HEK293 (cell line): ENCODE data around the gene ITIH2.

Experiments used
- CTCF ChIA-PET: fragments of 350-600 bp; formaldehyde crosslinking; extraction: SDS; loops from one replicate; lab custom pipeline; 2021; ENCODE audit warnings: antibody characterized with exemption; lab: Yijun Ruan, JAX
- POLR2A ChIA-PET: fragments of 300-600 bp; formaldehyde crosslinking; extraction: SDS; loops from one replicate; lab custom pipeline; 2020; ENCODE audit warnings: antibody characterized with exemption, inconsistent platforms; lab: Yijun Ruan, JAX
- H3K27ac ChIP-seq: fragments of 200-500 bp; sonication (Bioruptor generic); 2 replicates; pipeline ENCODE4 v1.5.1; 2014; ENCODE audit warnings: low read depth, low read length, control low read depth, inconsistent platforms; ENCODE audit errors: extremely low read depth
- H3K36me3 ChIP-seq, 2 experiments: fragments of 200-500 bp in 1 of 2; sonication (Bioruptor generic) in 1 of 2; 1 replicate in 1 of 2; 2 replicates in 1 of 2; pipeline ENCODE4 v1.5.1; 2014 to 2017; ENCODE audit warnings: inconsistent platforms in 2 of 2, low read length in 2 of 2; ENCODE audit not compliant: control insufficient read depth in 2 of 2, insufficient read depth in 1 of 2
- H3K4me1 ChIP-seq: fragments of 200-500 bp; sonication (Bioruptor generic); 2 replicates; pipeline ENCODE4 v1.5.1; 2014; ENCODE audit warnings: mild to moderate bottlenecking, low read length, inconsistent platforms; ENCODE audit not compliant: control insufficient read depth, insufficient read depth
- H3K4me3 ChIP-seq: 2 replicates; pipeline ENCODE4 v1.5.1; 2011; ENCODE audit warnings: low read depth, mild to moderate bottlenecking, control low read depth, low read length, moderate library complexity
- H3K9me3 ChIP-seq: fragments of 200-500 bp; sonication (Bioruptor generic); 2 replicates; pipeline ENCODE4 v1.5.1; 2014; ENCODE audit warnings: low read depth, low read length, inconsistent platforms; ENCODE audit not compliant: control insufficient read depth, insufficient read depth
- EGR2 ChIP-seq: fragments of 450-650 bp; formaldehyde crosslinking; IDR thresholded peaks from 2 replicates; pipeline ENCODE4 v1.5.1; 2016; ENCODE audit warnings: low read depth, missing biosample characterization, missing genetic modification characterization
- GLIS1 ChIP-seq: fragments of 450-650 bp; formaldehyde crosslinking; IDR thresholded peaks from 2 replicates; pipeline ENCODE4 v1.5.1; 2016; ENCODE audit warnings: missing biosample characterization, missing genetic modification characterization
- SCRT1 ChIP-seq: fragments of 450-650 bp; formaldehyde crosslinking; IDR thresholded peaks from 2 replicates; pipeline ENCODE4 v1.5.1; 2016; ENCODE audit warnings: missing biosample characterization, missing genetic modification characterization, borderline replicate concordance
- SCRT2 ChIP-seq: fragments of 450-650 bp; formaldehyde crosslinking; IDR thresholded peaks from 2 replicates; pipeline ENCODE4 v1.5.1; 2016; ENCODE audit warnings: missing biosample characterization, missing genetic modification characterization
- ZFHX2 ChIP-seq: fragments of 450-650 bp; formaldehyde crosslinking; conservative IDR thresholded peaks from 2 replicates; pipeline ENCODE4 v1.5.1; 2016; ENCODE audit warnings: missing biosample characterization, missing genetic modification characterization
- ZFP3 ChIP-seq: fragments of 450-650 bp; formaldehyde crosslinking; IDR thresholded peaks from 2 replicates; pipeline ENCODE4 v1.5.1; 2016; ENCODE audit warnings: low read depth, missing biosample characterization, missing genetic modification characterization
- ZNF174 ChIP-seq: fragments of 450-650 bp; formaldehyde crosslinking; IDR thresholded peaks from 2 replicates; pipeline ENCODE4 v1.5.0; 2017; ENCODE audit warnings: missing biosample characterization, mild to moderate bottlenecking, missing genetic modification characterization
- ZNF223 ChIP-seq: fragments of 450-650 bp; formaldehyde crosslinking; IDR thresholded peaks from 2 replicates; pipeline ENCODE4 v1.5.1; 2016; ENCODE audit warnings: missing biosample characterization, missing genetic modification characterization
- ZNF354C ChIP-seq: fragments of 450-650 bp; formaldehyde crosslinking; IDR thresholded peaks from 2 replicates; pipeline ENCODE4 v1.5.1; 2016; ENCODE audit warnings: missing biosample characterization, missing genetic modification characterization, low read depth, borderline replicate concordance
- ZNF48 ChIP-seq: fragments of 450-650 bp; formaldehyde crosslinking; IDR thresholded peaks from 2 replicates; pipeline ENCODE4 v1.5.1; 2016; ENCODE audit warnings: missing biosample characterization, missing genetic modification characterization
- ZNF530 ChIP-seq: fragments of 450-650 bp; formaldehyde crosslinking; IDR thresholded peaks from 2 replicates; pipeline ENCODE4 v1.5.1; 2016; ENCODE audit warnings: low read depth, missing biosample characterization, missing genetic modification characterization
- ZNF548 ChIP-seq: fragments of 450-650 bp; formaldehyde crosslinking; IDR thresholded peaks from 2 replicates; pipeline ENCODE4 v1.5.1; 2016; ENCODE audit warnings: missing biosample characterization, missing genetic modification characterization
- ZNF560 ChIP-seq: fragments of 450-650 bp; formaldehyde crosslinking; IDR thresholded peaks from 2 replicates; pipeline ENCODE4 v1.5.1; 2017; ENCODE audit warnings: missing biosample characterization, missing genetic modification characterization, borderline replicate concordance
- ZNF792 ChIP-seq: fragments of 450-650 bp; formaldehyde crosslinking; IDR thresholded peaks from 2 replicates; pipeline ENCODE4 v1.5.1; 2016; ENCODE audit warnings: missing biosample characterization, missing genetic modification characterization
- ZNF837 ChIP-seq: fragments of 450-650 bp; formaldehyde crosslinking; IDR thresholded peaks from 2 replicates; pipeline ENCODE4 v1.5.1; 2016; ENCODE audit warnings: missing biosample characterization, missing genetic modification characterization
- TF ChIP-seq, protein P1 (sequence below): fragments of 450-650 bp; formaldehyde crosslinking; IDR thresholded peaks from 2 replicates; pipeline ENCODE4 v1.5.1; 2016; ENCODE audit warnings: missing biosample characterization, missing genetic modification characterization
- TF ChIP-seq, protein P2 (sequence below): fragments of 450-650 bp; formaldehyde crosslinking; IDR thresholded peaks from 2 replicates; pipeline ENCODE4 v1.5.1; 2016; ENCODE audit warnings: missing biosample characterization, missing genetic modification characterization, low read depth
- TF ChIP-seq, protein P3 (sequence below): fragments of 450-650 bp; formaldehyde crosslinking; IDR thresholded peaks from 2 replicates; pipeline ENCODE4 v1.5.1; 2016; ENCODE audit warnings: missing biosample characterization, missing genetic modification characterization
- TF ChIP-seq, protein P4 (sequence below): fragments of 450-650 bp; formaldehyde crosslinking; IDR thresholded peaks from 2 replicates; pipeline ENCODE4 v1.5.1; 2016; ENCODE audit warnings: missing biosample characterization, missing genetic modification characterization
- TF ChIP-seq, protein P5 (sequence below): fragments of 450-650 bp; formaldehyde crosslinking; IDR thresholded peaks from 2 replicates; pipeline ENCODE4 v1.5.1; 2017; ENCODE audit warnings: missing biosample characterization, missing genetic modification characterization
- TF ChIP-seq, protein P6 (sequence below): fragments of 450-650 bp; formaldehyde crosslinking; IDR thresholded peaks from 2 replicates; pipeline ENCODE4 v1.5.1; 2016; ENCODE audit warnings: missing biosample characterization, missing genetic modification characterization

The ITIH2 gene

DNA sequence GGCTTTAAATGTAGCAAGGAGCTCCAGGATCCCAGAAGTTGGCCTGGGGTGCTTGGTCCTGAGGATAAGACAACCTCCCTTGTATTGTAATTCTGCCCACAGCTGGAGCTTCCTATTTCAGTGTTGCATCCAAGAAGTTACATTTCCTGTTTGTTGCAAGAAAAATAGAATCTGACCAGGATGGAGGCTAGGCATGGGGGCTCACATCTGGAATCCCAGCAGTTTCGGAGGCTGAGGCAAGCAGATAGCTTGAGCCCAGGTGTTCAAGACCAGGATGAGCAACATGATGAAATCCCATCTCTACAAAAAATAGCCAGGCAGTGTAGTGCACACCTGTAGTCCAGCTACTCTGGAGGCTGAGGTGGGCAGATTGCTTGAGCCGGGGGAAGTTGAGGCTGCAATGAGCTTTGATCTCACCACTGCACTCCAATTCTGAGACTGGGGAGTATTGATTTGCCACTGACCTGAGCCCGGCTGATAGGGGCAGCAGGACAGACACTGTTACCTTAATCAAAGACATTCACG, 766 bp upstream of the ITIH2 start:
- H3K27ac ChIP-seq: no peak overlapping the region
- H3K36me3 ChIP-seq: no peaks in the 10 kb centered on the region
- TF ChIP-seq ZNF560 (tag by site-specific recombination): no peak
- no peak for TF ChIP-seq ZNF174 (tag by site-specific recombination)
- TF ChIP-seq ZNF223 (tag by site-specific recombination): no peak
- no peak for TF ChIP-seq EGR2
- TF ChIP-seq, all 188 proteins: peak for 0
- CTCF ChIA-PET: interaction anchor here (1.1 to 1.7 kb wide), 2 partner anchors 14 to 177 kb away, joined by 3 to 9 read pairs; no protein-coding TSS in a partner anchor
- POLR2A ChIA-PET: no interaction called here
- no peak overlapping the region for H3K4me3 ChIP-seq
- no peaks in the 10 kb centered on the region for H3K4me1 ChIP-seq
- H3K9me3 ChIP-seq: no peaks in the 10 kb centered on the region

DNA sequence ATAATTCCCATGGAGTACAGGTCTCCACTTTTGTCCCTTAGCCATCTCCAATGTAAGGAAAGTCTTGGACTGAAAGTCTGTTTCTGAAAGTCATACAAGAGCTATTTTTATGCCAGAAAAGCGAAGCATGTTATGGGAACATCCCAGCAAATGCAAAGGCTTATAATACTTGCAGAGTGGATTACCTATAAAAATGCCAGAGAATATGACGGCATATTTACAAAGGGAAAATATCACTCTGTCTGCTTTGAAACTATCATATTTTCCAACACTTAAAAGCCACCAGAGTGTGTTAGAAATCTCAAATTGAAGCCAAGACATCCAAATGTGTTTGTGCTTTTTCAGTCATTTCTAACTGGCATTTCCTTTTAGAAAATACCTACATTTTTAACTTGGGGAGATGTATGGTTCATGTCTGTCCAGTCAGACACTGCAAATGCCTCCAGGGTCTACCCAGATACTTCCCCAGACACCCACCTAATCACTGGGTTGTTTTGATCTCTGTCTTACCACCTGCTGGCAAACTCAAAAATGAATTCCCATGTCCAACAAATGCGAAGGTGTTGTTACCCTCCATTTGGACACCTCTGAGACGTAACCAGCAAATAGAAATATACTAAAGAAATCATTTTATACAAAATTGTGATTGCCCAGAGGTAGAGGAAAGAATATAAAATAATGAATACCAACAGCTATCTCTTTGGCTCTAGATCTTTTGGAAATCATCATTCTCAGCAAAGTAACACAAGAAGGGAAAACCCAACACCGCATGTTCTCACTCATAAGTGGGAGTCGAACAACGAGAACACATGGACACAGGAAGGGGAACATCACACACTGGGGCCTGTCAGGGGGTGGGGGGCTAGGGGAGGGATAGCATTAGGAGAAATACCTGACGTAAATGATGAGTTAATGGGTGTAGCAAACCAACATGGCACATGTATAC, 1.2 kb downstream of the ITIH2 start:
- CTCF ChIA-PET: interaction anchor here (0.9 kb wide), 1 partner anchor 18 kb away, joined by 4 read pairs; no protein-coding TSS in a partner anchor
- Histone ChIP-seq H3K36me3 (no peaks in the 10 kb centered on the region), H3K9me3 (no peaks in the 10 kb centered on the region), H3K27ac (no peak overlapping the region), H3K4me3 (no peak overlapping the region), H3K4me1 (no peaks in the 10 kb centered on the region)
- TF ChIP-seq, protein P1, sequence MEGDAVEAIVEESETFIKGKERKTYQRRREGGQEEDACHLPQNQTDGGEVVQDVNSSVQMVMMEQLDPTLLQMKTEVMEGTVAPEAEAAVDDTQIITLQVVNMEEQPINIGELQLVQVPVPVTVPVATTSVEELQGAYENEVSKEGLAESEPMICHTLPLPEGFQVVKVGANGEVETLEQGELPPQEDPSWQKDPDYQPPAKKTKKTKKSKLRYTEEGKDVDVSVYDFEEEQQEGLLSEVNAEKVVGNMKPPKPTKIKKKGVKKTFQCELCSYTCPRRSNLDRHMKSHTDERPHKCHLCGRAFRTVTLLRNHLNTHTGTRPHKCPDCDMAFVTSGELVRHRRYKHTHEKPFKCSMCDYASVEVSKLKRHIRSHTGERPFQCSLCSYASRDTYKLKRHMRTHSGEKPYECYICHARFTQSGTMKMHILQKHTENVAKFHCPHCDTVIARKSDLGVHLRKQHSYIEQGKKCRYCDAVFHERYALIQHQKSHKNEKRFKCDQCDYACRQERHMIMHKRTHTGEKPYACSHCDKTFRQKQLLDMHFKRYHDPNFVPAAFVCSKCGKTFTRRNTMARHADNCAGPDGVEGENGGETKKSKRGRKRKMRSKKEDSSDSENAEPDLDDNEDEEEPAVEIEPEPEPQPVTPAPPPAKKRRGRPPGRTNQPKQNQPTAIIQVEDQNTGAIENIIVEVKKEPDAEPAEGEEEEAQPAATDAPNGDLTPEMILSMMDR: no peak
- TF ChIP-seq ZNF837 (no peak), ZFHX2 (no peak), GLIS1 (no peak), SCRT1 (no peak), ZNF792 (tag by site-specific recombination) (no peak)
- TF ChIP-seq, protein P2, sequence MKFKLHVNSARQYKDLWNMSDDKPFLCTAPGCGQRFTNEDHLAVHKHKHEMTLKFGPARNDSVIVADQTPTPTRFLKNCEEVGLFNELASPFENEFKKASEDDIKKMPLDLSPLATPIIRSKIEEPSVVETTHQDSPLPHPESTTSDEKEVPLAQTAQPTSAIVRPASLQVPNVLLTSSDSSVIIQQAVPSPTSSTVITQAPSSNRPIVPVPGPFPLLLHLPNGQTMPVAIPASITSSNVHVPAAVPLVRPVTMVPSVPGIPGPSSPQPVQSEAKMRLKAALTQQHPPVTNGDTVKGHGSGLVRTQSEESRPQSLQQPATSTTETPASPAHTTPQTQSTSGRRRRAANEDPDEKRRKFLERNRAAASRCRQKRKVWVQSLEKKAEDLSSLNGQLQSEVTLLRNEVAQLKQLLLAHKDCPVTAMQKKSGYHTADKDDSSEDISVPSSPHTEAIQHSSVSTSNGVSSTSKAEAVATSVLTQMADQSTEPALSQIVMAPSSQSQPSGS (tag by site-specific recombination): no peak
- TF ChIP-seq, protein P3, sequence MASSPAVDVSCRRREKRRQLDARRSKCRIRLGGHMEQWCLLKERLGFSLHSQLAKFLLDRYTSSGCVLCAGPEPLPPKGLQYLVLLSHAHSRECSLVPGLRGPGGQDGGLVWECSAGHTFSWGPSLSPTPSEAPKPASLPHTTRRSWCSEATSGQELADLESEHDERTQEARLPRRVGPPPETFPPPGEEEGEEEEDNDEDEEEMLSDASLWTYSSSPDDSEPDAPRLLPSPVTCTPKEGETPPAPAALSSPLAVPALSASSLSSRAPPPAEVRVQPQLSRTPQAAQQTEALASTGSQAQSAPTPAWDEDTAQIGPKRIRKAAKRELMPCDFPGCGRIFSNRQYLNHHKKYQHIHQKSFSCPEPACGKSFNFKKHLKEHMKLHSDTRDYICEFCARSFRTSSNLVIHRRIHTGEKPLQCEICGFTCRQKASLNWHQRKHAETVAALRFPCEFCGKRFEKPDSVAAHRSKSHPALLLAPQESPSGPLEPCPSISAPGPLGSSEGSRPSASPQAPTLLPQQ (tag by site-specific recombination): no peak
- POLR2A ChIA-PET: no interaction called here

DNA sequence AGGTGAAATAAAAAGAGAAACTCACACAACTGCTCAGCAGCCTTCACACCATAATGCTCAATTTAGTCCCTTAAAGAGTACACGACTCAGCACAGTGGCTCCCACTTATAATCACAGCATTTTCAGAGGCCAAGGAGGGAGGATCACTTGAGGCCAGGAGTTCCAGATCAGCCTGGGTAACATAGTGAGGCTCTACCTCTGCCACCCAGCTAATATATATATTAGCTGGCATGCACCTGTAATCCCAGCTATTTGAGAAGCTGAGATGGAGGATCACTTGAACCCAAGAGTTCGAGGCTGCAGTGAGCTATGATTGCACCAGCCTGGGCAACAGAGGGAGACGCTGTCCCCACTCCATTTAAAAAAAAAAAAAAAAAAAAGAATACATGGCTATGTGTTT, 2.2 kb downstream of the ITIH2 start:
- ChIA-PET POLR2A (no interaction called here), CTCF (no interaction called here)
- no peaks in the 10 kb centered on the region for H3K9me3 ChIP-seq
- no peak overlapping the region for H3K27ac ChIP-seq
- H3K4me3 ChIP-seq: no peak overlapping the region
- H3K36me3 ChIP-seq: no peaks in the 10 kb centered on the region
- H3K4me1 ChIP-seq: no peaks in the 10 kb centered on the region
- TF ChIP-seq, protein P4, sequence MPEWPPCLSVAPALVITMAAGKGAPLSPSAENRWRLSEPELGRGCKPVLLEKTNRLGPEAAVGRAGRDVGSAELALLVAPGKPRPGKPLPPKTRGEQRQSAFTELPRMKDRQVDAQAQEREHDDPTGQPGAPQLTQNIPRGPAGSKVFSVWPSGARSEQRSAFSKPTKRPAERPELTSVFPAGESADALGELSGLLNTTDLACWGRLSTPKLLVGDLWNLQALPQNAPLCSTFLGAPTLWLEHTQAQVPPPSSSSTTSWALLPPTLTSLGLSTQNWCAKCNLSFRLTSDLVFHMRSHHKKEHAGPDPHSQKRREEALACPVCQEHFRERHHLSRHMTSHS (tag by site-specific recombination): no peak
- no peak for TF ChIP-seq ZNF354C
- no peak for TF ChIP-seq ZNF48
- no peak for TF ChIP-seq ZFP3
- TF ChIP-seq, protein P5, sequence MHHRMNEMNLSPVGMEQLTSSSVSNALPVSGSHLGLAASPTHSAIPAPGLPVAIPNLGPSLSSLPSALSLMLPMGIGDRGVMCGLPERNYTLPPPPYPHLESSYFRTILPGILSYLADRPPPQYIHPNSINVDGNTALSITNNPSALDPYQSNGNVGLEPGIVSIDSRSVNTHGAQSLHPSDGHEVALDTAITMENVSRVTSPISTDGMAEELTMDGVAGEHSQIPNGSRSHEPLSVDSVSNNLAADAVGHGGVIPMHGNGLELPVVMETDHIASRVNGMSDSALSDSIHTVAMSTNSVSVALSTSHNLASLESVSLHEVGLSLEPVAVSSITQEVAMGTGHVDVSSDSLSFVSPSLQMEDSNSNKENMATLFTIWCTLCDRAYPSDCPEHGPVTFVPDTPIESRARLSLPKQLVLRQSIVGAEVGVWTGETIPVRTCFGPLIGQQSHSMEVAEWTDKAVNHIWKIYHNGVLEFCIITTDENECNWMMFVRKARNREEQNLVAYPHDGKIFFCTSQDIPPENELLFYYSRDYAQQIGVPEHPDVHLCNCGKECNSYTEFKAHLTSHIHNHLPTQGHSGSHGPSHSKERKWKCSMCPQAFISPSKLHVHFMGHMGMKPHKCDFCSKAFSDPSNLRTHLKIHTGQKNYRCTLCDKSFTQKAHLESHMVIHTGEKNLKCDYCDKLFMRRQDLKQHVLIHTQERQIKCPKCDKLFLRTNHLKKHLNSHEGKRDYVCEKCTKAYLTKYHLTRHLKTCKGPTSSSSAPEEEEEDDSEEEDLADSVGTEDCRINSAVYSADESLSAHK (tag by site-specific recombination): no peak
- no peak for TF ChIP-seq ZNF530
- TF ChIP-seq ZNF548 (tag by site-specific recombination): no peak
- TF ChIP-seq, protein P6, sequence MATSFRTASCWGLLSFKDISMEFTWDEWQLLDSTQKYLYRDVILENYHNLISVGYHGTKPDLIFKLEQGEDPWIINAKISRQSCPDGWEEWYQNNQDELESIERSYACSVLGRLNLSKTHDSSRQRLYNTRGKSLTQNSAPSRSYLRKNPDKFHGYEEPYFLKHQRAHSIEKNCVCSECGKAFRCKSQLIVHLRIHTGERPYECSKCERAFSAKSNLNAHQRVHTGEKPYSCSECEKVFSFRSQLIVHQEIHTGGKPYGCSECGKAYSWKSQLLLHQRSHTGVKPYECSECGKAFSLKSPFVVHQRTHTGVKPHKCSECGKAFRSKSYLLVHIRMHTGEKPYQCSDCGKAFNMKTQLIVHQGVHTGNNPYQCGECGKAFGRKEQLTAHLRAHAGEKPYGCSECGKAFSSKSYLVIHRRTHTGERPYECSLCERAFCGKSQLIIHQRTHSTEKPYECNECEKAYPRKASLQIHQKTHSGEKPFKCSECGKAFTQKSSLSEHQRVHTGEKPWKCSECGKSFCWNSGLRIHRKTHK (tag by site-specific recombination): no peak
- TF ChIP-seq SCRT2 (tag by site-specific recombination): no peak
- no peak for TF ChIP-seq ZNF560 (tag by site-specific recombination)
